Measurements from ENCODE around the gene FOXE3.
A peak's percentile ranks its signal among the peaks of the same experiment; 100 is the strongest.

FOXE3 gene

DNA sequence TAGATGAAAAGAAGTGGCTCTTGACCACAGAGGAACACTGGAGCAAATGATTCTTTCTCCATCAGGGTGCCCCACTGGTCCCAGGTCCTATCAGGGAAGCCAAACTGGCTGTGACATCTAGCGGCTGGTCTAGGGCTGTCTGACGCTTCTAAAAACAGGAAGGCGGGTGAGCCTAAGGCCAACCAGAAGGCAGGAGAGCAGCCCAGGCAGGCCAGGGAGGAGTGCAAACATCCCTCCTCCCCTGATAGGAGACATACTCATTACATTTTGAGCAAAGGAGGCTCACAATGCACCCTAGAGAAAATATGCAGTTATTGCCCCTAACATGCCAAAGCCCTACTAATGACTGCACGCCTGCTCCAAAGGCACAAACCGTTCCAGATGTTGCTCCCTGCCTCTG, 10.4 kb upstream of the FOXE3 start:
- no peak for DNase-seq (ENCODE audit: low spot score)

DNA sequence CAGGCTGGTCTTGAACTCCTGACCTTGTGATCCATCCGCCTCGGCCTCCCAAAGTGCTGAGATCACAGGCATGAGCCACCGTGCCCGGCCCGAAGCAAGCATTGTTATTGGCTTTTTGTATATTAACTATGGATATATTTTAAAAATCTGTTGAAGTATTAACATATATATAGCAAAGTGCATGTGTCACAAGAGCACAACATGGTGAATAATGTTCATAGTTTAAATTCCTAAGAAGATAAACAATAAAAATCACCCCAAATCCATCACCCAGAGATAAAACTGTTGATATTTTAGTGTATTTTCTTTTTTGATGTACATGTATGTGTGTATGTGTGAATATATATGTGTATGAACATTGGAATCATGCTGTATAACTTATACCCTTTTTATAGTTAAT, 9.1 kb upstream of the FOXE3 start:
- DNase-seq (ENCODE audit: low spot score) = no peak

DNA sequence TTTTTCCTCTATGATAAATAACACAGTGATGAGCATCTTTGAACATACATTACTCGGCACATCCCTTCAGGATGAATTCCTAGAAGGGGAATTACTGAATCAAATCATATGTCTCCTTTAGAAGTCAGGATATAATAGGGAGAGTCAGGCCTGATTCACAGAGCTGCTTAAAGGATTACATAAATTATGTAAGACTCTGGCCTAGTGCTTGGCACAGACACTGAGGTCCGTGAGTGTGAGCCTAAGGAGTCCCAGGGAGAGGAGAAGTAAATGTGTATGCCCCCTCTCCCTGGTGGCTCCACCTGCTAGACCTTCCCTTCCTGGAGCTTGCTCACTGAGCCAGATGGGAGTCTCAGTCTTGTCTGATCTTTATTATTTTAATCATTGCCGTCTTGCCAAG, 8.6 kb upstream of the FOXE3 start:
- no peak for DNase-seq (ENCODE audit: low spot score)

DNA sequence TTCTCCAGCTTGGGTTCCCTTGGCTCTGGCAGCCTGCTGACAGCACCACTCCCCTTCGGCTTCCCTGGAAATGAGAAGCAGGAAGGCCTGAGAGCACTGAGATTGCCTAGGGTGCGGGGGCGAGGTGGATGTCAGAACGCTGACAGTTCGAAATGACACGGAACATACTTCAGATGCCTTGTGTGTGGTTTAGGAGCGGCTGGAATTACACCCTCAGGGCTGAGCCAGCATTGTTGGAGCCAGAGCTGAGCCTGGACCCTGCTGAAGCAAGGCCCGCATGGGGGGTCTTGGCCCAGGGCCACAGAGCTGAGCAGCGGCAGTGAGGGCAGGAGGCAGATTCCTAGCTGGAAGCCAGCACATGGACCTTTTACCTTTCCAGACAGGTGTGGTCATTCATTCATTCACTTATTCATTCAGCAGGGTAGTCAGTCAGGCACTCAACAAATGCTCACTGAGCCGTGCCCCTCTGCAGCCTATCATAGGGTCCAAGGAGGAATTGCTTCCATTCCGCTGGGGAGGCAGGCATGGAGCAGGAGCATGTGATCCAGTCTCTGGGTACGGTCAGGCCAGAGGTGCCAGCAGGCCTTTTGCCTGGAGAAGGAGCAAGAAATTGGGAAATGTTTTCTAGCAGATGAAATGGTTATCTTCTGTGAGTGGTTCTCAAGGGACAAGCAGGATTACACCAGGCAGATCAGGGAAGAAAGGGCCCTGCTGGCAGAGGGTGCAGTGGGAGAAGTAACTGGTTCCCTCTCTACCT, 6.6 kb upstream of the FOXE3 start:
- no peak for DNase-seq (ENCODE audit: low spot score)

DNA sequence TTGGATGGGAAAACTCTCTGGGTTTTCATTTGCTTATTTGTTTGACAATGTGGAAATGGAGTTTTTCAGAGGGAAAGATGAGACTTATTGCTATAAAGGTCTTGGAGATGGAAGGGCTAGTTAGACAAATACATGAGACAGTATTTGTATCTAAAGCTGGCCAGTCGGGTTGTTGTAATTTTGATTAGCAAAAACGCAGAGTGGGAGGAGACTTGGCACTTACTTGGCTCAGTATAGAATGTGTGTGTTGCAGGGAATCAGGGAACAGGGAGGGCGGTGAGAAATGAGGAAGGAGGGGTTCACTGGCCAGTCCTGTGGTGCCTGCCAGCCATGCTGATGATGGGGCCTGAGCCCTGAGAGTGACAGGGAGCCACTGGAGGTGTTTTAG, 6.0 kb upstream of the FOXE3 start:
- no peak for DNase-seq (ENCODE audit: low spot score)

DNA sequence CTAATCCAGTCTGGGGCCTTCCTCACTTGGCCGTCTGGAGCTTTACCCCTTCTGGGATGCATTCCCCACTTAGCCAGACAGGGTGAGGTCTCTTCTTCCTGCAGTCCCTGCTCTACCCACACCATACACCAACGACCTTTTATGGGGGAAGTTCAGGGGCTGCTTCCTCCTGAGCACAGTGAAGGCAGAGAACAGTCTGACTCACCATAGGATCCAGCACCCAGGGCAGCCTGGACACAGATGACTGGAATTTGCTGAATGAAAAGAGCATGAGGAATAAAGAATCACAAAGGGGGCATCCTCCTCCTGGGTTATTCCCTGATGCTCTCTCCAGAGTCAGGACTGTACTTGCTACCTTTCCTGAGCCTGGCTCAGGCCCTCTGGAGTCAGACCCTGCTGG, 4.6 kb upstream of the FOXE3 start:
- no peak for DNase-seq (ENCODE audit: low spot score)

DNA sequence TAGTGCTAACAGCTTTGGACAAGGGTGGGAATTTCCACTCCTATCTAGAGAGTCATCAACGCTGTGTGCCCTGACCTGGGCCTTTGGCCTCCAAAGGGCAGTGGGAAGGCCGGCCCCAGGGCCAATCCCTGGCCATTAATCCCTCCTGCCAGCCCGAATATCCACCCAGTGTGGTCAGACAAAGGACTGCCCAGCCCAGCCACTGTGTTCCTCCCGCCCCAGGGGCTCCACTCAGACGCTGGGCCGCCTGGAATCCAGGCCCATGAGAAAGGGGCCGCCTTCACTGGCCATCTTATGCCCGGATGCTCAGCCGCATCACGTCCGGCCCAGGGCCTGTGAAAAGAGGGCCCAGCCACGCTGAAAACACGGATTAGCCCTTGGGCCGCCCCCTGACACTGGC, 3.6 kb upstream of the FOXE3 start:
- no peak for DNase-seq (ENCODE audit: low spot score)

DNA sequence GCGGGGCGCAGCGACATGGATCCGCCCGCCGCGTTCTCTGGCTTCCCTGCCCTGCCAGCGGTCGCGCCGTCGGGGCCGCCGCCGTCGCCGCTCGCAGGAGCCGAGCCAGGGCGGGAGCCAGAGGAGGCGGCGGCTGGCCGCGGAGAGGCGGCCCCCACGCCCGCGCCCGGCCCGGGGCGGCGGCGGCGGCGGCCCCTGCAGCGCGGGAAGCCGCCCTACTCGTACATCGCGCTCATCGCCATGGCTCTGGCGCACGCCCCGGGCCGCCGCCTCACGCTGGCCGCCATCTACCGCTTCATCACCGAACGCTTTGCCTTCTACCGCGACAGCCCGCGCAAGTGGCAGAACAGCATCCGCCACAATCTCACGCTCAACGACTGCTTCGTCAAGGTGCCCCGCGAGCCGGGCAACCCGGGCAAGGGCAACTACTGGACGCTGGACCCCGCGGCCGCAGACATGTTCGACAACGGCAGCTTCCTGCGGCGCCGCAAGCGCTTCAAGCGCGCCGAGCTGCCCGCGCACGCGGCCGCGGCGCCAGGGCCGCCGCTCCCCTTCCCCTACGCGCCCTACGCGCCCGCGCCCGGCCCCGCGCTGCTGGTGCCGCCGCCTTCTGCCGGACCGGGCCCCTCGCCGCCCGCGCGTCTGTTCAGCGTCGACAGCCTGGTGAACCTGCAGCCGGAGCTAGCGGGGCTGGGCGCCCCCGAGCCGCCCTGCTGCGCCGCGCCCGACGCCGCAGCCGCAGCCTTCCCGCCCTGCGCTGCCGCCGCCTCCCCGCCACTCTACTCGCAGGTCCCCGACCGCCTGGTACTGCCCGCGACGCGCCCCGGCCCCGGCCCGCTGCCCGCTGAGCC, 459 bp downstream of the FOXE3 start:
- no peak for DNase-seq (ENCODE audit: low spot score)

DNA sequence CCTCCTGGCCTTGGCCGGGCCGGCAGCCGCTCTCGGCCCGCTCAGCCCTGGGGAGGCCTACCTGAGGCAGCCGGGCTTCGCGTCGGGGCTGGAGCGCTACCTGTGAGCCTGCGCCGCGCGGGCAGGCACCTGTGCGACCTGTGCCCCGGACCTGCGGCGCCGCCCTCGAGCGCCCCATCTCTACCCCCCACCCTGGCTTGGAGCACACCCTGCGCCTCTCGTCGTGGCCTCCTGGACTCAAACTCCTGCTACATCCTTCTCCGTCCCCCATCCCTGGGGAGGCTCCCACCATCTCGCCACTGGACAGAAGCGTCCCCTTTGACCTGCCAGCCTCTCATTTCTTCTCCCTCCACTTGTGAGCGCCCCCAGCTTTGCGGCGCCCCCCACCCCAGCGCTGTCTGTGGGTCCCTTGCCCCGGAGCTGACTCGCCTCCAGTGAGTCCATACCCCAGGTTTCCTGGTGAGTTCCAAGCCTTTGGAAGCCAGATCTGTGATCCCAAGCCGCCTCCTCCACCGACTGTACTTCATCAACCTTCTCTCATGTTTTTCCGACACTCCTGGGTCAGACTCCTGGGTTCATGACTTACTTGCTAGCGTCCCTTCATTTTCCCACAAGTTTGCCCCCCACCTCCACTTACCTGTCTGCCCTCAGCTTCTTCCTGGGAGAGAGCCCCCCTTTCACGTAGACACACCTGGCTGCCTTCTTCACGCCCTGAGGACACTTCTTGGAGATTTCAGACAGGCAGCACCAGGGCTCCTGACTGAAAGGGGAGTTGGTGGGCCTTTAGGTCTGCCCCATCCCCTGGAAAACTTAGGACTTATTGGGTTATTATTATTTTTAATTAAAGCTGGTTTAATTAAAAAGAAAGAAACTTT, 1.3 kb downstream of the FOXE3 start:
- no peak for DNase-seq (ENCODE audit: low spot score)

DNA sequence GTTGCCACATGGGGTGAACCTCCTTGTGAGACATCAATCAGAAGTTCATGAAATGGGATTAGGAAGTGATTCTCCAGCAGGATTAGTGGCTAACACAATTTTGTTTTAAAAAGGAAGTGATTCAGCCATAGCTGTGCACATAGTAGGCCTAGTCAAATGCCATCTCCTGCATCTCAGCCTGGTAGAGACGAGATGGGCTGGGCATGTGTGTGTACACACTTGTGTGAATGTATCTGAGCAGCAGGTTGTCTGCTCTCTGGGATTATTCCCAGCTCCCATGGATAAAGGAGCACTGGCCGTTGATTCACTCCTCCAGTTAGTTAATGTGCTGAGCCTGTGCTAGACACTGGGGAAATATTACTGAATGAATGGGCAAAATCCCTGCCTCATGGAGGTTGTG, 2.0 kb downstream of the FOXE3 start:
- DNase-seq (ENCODE audit: low spot score) = no peak

DNA sequence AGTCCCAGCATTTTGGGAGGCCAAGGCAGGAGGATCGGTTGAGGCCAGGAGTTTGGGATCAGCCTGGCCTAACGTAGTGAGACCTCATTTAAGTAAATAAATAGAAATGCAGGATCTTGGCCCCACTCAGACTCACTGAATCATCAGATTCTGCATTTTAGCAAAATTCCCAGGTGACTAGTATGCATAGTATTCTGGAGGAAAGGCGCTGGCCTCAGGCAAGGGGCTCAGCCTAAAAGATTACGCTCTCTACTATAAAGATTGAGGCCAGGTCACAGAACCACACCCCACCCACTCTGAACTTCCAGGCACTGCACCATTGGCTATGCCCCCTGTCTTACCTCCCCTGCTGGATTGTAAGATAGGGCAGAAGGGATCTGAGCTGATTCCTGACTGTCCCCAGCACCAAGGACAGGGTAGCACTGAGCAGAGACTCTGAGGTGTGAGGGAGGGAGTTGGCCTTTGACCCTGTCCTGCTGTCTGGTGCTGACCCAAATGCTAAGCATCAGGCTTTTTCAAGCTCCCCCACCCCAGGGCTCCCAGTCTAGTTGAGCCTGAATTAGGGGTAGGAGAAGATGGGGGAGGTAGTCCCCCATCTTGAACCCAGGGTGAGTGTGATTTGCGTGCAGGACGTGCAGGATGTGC, 2.7 kb downstream of the FOXE3 start:
- no peak for DNase-seq (ENCODE audit: low spot score)

DNA sequence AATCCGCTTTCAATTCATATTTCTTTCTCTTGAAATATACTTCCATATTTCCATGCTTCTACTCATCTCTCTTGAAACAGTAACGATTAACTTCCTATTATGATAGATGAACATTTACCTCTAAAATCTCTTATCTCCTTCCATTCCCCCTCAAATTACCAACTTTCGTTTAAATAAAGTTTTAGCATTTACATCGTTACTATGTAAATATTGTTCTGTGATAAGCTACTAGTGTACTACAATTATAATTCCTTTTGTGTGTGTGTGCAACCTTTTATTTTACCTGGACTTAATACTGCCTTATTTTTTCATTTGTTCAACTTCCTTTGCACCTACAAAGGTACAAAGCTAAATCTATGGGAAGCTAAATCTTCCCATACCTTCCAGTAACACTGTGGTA, 4.5 kb downstream of the FOXE3 start:
- no peak for DNase-seq (ENCODE audit: low spot score)

DNA sequence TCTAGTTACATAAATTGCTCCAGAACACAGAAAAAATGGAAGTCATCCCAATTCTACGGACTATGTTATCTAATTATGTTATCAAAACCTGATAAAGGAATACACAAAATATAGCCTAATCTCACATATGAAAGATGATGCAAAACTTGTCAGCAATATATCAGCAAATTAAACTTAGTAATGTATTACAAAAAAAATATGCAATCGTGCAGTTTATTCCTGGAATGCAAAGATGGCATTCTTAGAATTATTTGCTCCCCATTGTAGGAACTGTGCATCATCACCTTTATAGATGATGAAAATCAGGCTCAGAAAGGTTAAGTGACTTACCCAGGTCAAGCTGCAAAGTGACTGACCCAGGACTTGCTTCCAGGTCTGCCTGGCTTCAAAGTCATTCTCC, 7.8 kb downstream of the FOXE3 start:
- DNase-seq (ENCODE audit: low spot score) = no peak

DNA sequence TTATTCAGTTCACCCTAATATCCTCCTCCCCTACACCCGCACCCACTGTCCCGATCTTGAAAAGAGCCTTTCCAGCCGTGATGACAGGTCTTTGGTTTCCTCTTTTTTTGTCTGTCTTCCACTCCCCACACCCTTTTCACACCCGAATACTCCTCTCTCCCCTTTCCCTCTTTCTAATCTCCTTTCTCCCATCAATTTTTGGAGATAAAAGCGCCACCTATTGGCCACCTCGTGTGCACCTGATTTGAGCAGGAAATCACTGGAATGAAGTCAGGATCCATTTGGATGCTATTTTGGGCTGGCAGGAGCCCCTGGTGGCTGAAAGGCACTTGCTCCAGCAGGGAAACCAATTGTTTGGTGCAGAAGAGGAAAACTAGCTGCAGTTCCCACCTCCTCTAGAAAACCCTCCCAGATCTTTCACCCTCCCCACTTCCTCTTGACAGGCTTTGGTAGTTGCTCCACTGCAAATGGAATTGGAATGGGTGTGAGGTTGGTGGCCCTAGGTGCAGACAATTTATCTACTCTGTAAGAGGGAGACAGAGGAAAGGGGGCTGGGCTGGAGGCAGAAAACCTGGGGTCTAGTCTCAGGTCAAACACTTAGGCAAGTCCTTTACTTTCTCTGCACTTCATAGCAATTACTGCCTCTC, 8.4 kb downstream of the FOXE3 start:
- DNase-seq (ENCODE audit: low spot score) = no peak

DNA sequence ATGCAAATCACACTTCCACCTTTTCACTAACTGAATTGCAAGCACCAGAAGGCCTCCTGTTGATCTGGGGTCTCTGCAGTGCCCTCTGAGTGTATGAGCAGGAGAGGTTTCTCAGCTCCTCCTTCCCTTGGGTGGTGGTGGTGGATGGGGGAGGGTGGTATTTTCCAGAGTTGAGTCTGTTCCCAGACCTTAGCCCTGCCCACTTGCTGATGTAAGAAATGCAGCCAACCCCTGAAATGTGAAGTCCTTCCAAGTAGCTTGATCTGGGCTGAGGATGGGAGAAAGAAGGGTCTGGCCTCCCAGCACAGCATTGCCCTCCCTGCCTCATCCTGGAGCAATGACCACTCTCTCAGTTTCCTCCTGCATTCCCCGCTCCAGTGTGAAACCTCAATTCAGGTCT, 15.4 kb downstream of the FOXE3 start:
- no peak for DNase-seq (ENCODE audit: low spot score)

DNA sequence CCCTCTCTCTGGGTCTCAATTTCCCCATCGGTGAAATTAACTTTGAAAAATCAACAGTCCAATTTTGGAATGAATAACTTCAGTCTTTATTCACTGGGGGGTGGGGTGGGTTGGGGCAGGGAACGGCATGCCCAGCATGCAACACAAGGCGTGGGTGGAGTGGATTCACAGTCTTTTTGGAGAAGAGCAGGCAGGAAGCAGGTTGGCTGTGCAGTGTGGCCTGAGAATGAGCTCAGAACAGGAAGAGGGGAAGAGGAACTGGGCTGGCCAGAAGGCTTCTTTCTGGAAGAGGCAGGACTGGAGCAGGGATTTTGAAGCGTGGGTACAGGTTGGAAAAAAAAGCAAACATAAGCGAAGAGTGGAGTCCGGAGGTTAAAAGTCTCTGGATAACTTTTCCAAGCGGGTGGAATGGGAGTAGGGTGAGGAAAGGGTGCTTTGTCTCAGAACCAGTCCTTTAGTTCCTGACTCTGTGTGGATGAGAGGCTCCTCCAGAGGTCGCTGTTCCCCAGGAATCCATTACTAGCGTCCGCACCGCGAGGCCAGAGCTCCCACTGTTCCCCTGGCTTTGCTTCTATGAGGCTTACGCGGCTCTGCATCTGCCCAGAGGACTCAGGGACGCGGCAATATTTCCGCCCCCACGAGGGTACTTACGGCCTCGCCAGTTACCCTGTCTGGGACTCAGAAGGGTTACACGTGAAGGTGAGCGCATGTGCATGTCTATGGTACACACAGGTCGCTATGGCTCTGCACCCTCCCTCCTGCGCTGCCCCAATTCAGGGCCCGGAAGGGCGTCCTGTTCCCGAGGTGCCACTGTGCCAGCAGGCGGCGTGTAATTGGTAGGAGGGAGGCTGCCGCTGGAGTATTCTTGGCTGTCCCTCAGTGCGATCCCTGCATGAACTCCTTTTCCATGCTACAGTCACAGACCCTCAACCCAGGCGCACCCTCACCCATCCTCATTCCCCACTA, 16.3 kb downstream of the FOXE3 start:
- DNase-seq (ENCODE audit: low spot score) = peak; percentile 66

DNA sequence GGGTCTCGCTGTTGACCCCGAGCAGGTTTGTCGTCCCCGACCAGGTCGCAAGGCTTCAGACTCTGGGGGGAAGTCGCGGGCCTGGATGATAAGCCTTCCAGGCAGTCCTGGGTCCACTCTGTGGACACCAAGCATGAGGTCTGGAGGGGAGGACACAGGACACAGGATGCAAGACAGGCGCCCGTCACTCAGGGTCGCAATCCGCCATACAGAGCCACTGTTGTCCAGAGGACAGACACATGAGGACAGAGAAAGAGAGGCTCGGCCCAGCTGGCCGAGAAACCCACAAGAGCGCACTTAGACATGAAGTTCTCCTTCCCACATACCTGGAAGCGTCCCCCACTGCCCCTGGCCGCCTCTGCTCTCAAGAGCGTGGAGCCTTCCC, 16.9 kb downstream of the FOXE3 start:
- DNase-seq (ENCODE audit: low spot score) = no peak

DNA sequence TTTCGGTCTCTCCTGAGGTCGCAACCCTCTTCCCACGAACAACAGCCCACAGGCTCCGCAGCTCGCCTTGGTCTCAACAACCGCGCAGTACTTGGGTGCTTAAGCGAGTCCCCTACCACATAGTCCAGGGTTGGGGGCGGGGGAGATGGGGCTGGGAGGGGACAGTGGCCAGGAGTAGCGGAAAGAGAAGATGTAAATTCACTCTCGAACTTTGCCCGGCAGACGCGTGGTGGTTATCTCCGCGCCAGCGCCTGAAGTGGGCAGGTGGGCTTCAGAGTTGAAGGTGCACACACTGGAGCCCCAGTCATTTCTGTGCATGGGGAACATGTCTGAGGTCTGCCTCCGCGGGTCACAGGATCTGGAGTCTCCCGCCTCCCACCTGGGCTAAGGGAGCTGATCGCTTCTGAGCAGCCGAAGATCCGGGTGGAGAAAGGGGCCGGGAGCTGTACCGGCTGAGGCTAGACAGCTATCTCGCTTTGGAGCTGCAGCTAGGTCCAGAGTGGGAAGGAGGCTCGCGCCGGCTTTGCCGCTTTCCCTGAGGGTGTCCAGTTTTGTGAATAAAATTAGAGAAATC, 17.5 kb downstream of the FOXE3 start:
- DNase-seq (ENCODE audit: low spot score) = no peak

DNA sequence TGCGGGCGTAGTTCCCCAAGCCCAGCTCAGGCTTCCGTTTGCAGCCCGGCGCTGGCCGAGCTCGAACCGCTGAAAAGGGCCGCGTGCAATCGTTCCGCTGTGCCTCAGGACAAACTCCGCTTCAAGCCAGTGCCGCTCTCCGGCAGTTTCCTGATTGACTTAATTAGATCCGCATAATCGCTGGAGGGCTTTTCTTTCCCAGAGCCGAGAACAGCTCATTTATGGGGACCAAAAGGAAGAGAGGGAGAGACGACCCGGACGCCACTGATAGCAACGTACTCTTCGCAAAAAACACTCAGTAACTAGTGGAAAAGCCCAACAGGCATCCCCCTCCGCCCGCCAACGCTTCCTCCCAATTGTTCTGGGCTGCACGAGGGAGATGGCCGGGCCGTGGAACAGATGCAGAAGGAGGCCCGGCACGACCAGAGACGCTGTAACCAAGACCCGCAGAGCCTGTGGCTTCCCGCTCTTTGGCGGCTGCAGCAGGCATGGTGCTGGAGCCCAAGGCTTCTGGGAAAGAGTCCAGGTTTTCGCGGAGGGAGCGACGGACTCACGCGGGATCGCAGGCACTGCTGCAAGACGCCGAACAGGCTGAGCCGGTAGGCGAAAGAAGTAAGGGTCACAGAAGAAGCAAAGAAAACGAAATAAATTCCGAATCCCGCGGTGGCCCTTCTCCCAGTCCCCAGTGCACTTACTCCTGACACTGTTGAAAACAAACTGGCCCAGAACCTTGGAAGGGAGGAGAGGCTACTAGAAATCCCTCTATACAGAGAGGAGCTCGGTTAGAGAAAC, 18.2 kb downstream of the FOXE3 start:
- DNase-seq (ENCODE audit: low spot score) = peak; percentile 45
